ENCODE measurements around the gene RALGAPB.
"Not testable (repeated sequence)": the region's sequence is repeated elsewhere in the genome, so short reads cannot be mapped to it uniquely, and the experiment has no call there.

The RALGAPB gene

DNA sequence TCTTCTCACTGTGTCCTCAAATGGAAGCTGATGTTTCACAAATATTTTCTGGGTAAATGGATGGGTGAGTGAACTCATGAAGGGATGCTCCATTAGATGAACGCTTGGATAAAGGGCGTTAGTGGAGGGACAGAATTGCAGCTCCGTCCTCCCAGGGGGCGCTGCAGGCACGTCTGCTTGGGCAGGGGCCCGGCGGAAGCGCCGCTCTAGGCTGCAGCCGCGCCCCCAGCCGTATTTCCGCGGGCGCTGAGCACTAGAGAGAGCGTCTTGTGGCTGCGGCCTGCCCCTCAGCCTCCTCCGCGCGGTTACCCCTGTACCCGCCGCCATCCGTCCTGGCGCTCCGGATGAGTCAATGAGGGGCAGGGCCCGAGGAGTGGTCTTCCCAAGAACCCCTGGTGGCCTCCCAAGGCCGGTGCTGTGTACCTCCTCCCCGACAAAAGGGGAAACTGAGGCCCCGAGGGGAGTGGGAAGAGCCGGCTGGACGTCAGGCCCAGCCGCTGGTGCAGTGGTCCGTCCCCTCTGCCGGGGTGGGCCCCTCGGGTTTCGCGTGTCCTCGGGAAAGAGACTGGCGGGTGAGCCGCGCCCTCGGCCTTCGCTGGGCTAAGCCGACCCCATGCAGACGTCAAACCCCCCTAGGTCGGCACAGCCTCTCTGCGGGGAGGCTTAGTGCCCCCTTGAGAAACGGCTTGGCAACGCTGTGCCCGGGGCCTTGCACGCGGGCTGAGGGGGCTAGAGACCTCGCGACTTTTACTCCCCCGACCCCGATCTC is 26.0 kb upstream of the RALGAPB start:
- DNase-seq (ENCODE audit: low read depth, low spot score), result peak; percentile 94

- DNase-seq (ENCODE audit: low read depth, low spot score), result peak; percentile 32
Observed at GRCh38 chr20:38447251-38447661, 25.4 kb upstream of the RALGAPB start.

DNA sequence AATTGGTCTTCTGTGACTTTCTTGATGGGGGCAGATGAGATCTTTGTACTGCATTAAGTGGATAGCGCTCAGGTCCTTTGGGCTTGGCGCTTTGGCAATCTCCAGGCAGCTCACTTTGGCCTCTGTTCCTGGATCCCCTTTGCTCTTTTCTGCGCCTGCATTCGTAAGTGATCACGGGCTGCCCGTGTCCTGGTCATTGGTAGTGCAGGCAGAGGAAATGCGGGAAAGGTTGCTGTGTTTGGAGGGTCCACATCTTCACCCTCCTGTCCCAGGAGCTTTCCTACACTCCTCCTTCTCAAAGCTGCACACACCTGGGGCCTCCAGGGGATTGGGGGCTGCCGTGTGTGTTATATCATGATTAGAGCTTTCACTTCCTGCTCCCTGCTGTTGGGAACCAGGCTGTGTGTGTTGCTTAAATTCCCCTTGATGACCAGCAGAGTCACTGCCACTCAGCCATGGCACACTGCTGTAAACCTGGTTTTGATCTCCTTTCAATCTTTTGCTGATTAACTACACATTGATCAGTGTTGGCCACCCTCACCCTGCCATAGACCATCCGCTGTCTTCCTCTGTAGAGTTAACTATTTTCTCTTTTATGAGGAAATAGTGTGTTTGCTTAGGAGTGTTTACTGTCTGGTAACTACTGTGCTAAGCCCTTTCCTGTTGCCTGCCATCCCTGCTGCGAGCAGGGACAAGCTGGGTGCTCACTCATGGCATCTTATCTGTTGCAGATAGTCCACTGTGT is 24.5 kb upstream of the RALGAPB start:
- DNase-seq (ENCODE audit: low read depth, low spot score), result no peak

DNA sequence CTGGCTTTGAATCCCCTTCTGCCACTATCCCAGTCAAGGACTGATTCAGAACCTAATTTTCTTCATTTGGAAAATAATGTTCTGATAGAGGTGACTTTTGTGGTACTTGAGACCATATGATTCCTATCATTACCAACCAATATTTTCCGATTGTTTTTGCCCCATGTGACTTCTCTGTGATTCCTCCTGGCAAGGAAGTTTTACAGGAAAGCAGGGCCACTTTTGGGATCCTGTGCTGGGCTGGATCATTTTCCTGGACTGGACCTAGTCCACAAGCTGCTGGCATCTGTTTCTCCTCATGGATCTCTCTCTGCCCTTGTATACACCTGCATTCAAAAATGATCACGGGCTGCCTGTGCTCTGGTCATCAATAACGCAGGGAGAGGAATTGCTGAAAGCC is 23.6 kb upstream of the RALGAPB start:
- no peak for DNase-seq (ENCODE audit: low read depth, low spot score)

- DNase-seq (ENCODE audit: low read depth, low spot score), result no peak
Observed at GRCh38 chr20:38450412-38450975, 22.1 kb upstream of the RALGAPB start.

- DNase-seq (ENCODE audit: low read depth, low spot score), result no peak
Observed at GRCh38 chr20:38452880-38453624, 19.6 kb upstream of the RALGAPB start.

- DNase-seq (ENCODE audit: low read depth, low spot score), result no peak
Observed at GRCh38 chr20:38453941-38454340, 18.7 kb upstream of the RALGAPB start.

- DNase-seq (ENCODE audit: low read depth, low spot score), result no peak
Observed at GRCh38 chr20:38454556-38455473, 17.8 kb upstream of the RALGAPB start.

DNA sequence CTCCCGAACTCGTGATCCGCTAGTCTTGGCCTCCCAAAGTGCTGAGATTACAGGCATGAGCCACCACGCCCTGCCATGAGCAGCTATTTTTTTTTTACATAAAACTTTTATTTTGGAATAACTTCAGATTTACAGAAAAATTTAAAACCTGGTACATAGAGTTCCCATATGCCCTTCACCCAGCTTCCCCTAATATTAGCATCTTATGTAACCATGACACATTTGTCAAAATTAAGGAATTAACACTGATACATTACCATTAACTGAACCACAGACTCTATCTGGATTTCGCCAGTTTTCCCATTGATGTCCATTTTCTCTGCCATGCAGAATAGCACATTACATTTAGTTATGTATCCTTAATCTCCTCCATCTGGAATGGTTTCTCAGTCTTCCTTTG is 14.3 kb upstream of the RALGAPB start:
- no peak for DNase-seq (ENCODE audit: low read depth, low spot score)

- DNase-seq (ENCODE audit: low read depth, low spot score), result no peak
Observed at GRCh38 chr20:38460040-38460623, 12.5 kb upstream of the RALGAPB start.

DNA sequence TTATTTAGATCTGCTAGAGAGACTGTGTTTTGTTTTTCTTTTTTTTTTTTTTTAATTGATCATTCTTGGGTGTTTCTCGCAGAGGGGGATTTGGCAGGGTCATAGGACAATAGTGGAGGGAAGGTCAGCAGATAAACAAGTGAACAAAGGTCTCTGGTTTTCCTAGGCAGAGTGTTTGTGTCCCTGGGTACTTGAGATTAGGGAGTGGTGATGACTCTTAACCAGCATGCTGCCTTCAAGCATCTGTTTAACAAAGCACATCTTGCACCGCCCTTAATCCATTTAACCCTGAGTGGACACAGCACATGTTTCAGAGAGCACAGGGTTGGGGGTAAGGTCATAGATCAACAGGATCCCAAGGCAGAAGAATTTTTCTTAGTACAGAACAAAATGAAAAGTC is 12.0 kb upstream of the RALGAPB start:
- not testable (repeated sequence) for DNase-seq (ENCODE audit: low read depth, low spot score)

GRCh38 chr20:38461167-38461566 is 11.5 kb upstream of the RALGAPB start:
- DNase-seq (ENCODE audit: low read depth, low spot score), result not testable (repeated sequence)

- DNase-seq (ENCODE audit: low read depth, low spot score), result not testable (repeated sequence)
Observed at GRCh38 chr20:38461569-38461968, 11.1 kb upstream of the RALGAPB start.

- no peak for DNase-seq (ENCODE audit: low read depth, low spot score)
Observed at GRCh38 chr20:38466171-38466570, 6.5 kb upstream of the RALGAPB start.

- DNase-seq (ENCODE audit: low read depth, low spot score), result no peak
Observed at GRCh38 chr20:38466983-38467382, 5.7 kb upstream of the RALGAPB start.

DNA sequence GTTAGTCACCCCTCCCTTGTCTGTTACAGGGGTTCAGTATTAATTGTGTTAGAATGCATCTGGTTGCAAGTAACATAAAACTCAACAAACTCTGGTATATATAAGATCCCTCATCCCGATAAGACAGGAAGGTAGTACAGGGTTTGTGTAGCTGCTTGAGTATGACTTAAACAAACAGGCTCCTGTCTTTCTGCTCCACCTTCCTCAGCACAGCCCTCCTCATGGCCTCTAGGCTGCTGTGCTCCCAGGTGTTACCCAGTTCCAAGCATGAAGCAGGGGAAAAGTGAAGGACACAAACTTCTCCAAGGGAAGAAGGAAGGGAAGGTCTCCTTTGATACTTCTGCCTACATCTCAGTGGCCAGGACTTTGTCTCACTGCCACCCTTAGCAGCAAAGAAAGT is 1.4 kb upstream of the RALGAPB start:
- no peak for DNase-seq (ENCODE audit: low read depth, low spot score)

DNA sequence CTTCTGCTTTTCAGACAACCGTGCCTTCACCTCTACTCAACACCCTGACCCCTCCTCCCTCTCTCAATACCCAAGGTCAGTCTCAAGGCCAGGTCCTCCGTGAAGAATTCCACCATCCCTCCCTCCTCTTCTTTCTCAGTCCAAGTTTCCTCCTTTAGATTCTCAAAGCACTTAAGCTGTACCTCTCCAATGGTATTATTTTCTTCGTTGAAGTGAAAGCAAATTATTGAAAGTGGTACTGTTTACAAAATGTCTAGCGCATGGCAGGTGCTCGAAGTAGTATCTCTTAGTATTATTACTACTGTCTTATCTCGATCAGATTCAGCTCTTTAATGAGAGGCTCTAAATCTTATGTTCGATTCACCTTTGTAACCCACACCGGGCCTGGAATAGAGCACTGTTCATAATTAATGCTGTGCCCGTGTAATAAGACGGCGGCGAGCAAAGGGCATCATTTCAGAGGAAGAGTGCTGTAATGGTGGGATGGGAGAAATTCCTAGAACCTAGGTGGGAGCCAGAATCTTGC is 593 bp upstream of the RALGAPB start:
- no peak for DNase-seq (ENCODE audit: low read depth, low spot score)

- no peak for DNase-seq (ENCODE audit: low read depth, low spot score)
Observed at GRCh38 chr20:38473367-38473795, 738 bp downstream of the RALGAPB start.

DNA sequence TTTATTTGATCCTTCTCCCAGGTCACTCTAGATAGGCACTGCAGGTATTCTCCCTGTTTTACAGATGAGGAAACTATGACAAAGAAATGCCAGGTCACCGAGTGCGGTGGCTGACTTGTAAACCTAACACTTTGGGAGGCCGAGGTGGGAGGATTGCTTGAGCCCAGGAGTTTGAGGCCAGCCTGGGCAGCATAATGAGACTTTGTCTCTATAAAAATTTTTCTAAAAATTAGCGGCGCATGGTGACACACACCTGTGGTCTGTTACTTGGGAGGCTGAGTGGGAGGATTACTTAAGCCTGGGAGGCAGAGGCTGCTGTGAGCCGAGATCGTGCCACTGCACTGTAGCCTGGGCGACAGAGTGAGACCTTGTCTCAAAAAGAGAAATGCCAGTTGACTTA is 5.1 kb downstream of the RALGAPB start:
- DNase-seq (ENCODE audit: low read depth, low spot score), result no peak

GRCh38 chr20:38479596-38479995 is 7.0 kb downstream of the RALGAPB start:
- DNase-seq (ENCODE audit: low read depth, low spot score), result no peak
